ENCODE data around the gene DDX51. TPM values are rescaled to one million over a fixed set of nuclear protein-coding genes. Genes with fewer than 3 reads are reported as not detected.

Gene DDX51
- total RNA-seq, 3 donors from 2014 or later (not counting 1 experiment from before 2014, with no cell fraction given) = 39.5 to 55.9 (median 54.2) TPM

DNA sequence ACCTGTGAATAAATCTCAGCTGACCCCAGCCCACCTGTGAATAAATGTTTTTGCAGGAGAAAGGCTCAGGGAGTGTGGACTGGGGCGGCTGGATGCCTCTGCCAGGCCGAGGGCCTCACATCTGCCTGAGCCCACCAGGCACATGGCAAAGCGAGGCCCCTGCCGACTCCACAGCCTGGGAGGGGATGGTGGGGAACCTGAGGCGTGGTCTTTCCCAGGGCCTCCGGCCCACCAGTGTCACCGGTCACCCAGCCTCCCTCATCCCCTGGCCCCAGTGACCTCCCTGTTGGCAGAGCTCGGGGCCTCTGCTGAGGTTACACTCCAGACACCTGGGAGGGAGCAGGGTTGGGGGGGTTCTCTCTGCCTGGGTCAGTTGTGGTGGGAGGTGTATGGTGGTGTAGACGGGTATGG, 8.3 kb upstream of the DDX51 start:
- DNase-seq = peak in 1 of 2 donors; percentile 14
- Histone ChIP-seq H3K27me3 (ENCODE audit: control insufficient read depth, insufficient read depth, low read length) (no peaks in the 10 kb centered on the region), H3K4me3 (ENCODE audit: low read length) (no peak overlapping the region), H3K36me3 (ENCODE audit: control insufficient read depth, insufficient read depth, low read length) (peaks cover 24% of the 10 kb centered on the region), H3K27ac (ENCODE audit: low read length) (no peak overlapping the region), H3K9me3 (ENCODE audit: control insufficient read depth, insufficient read depth, low read length) (no peaks in the 10 kb centered on the region), H3K4me1 (ENCODE audit: control insufficient read depth, insufficient read depth, low read length) (peaks cover 10% of the 10 kb centered on the region)
- H3K36me3 Mint-ChIP-seq = no peaks in the 10 kb centered on the region
- H3K27me3 Mint-ChIP-seq (ENCODE audit: low read depth in 2 of 2) = no peaks in the 10 kb centered on the region
- H3K4me1 Mint-ChIP-seq = peaks cover 0 to 5% of the 10 kb centered on the region in 2 donors
- ATAC-seq = no peak
- H3K4me3 Mint-ChIP-seq = no peak overlapping the region
- 89% methylated on average over 9 of the region's 9 CpGs for WGBS (ENCODE audit: insufficient coverage)
- intact Hi-C loops (cut with micrococcal nuclease) = loop anchor here (5.0 to 10.0 kb wide), 2 partner anchors 35 to 372 kb away; no protein-coding TSS in a partner anchor
- TF ChIP-seq, protein P1, sequence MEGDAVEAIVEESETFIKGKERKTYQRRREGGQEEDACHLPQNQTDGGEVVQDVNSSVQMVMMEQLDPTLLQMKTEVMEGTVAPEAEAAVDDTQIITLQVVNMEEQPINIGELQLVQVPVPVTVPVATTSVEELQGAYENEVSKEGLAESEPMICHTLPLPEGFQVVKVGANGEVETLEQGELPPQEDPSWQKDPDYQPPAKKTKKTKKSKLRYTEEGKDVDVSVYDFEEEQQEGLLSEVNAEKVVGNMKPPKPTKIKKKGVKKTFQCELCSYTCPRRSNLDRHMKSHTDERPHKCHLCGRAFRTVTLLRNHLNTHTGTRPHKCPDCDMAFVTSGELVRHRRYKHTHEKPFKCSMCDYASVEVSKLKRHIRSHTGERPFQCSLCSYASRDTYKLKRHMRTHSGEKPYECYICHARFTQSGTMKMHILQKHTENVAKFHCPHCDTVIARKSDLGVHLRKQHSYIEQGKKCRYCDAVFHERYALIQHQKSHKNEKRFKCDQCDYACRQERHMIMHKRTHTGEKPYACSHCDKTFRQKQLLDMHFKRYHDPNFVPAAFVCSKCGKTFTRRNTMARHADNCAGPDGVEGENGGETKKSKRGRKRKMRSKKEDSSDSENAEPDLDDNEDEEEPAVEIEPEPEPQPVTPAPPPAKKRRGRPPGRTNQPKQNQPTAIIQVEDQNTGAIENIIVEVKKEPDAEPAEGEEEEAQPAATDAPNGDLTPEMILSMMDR (IDR thresholded peaks at IDR 0.05) = no peak
- no peaks in the 10 kb centered on the region for H3K9me3 Mint-ChIP-seq
- H3K27ac Mint-ChIP-seq = no peak overlapping the region

DNA sequence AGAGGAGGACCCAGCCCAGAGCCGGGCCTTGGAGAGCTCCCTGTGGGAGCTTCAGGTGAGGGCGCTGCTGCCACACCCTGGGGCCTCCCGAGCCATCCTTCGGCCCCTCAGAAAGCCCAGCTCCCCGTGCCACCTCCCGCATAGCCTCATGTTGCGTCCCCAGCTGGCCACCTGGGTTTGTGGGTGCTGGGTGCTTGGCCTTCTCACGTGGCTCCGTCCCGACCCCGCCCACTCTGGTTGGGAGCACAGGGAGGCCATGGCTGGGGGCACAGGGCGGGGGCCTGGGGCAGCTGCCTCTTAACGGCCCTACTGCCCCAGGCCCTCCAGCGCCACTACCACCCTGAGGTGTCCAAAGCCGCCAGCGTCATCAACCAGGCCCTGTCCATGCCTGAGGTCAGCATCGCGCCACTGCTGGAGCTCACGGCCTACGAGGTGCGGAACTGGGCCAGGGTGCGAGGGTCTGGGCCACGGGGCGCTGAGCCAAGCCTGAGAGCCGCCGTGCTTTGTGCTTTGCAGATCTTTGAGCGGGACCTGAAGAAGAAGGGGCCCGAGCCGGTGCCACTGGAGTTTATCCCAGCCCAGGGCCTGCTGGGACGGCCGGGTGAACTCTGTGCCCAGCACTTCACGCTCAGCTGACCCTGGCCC, 7.8 kb upstream of the DDX51 start:
- intact Hi-C loops (cut with micrococcal nuclease) = loop anchor here (5.0 to 10.0 kb wide), 2 partner anchors 35 to 373 kb away; no protein-coding TSS in a partner anchor
- TF ChIP-seq, protein P1 (IDR thresholded peaks at IDR 0.05) = no peak
- peak in 1 of 2 donors; percentile 9 for DNase-seq

GRCh38 chr12:132151145-132151765, 7.1 kb upstream of the DDX51 start:
- DNase-seq (no peak), ATAC-seq (no peak)
- WGBS (ENCODE audit: insufficient coverage) = 96% methylated on average over 36 of the region's 36 CpGs
- H3K27ac Mint-ChIP-seq = no peak overlapping the region
- Histone ChIP-seq H3K36me3 (ENCODE audit: control insufficient read depth, insufficient read depth, low read length) (peaks cover 20% of the 10 kb centered on the region), H3K9me3 (ENCODE audit: control insufficient read depth, insufficient read depth, low read length) (no peaks in the 10 kb centered on the region), H3K4me3 (ENCODE audit: low read length) (no peak overlapping the region), H3K27ac (ENCODE audit: low read length) (no peak overlapping the region), H3K27me3 (ENCODE audit: control insufficient read depth, insufficient read depth, low read length) (no peaks in the 10 kb centered on the region), H3K4me1 (ENCODE audit: control insufficient read depth, insufficient read depth, low read length) (peaks cover 10% of the 10 kb centered on the region)
- no peaks in the 10 kb centered on the region for H3K27me3 Mint-ChIP-seq (ENCODE audit: low read depth in 2 of 2)
- no peak overlapping the region for H3K4me3 Mint-ChIP-seq
- TF ChIP-seq, protein P1 (IDR thresholded peaks at IDR 0.05) = no peak
- no peaks in the 10 kb centered on the region for H3K36me3 Mint-ChIP-seq
- peaks cover 0 to 5% of the 10 kb centered on the region in 2 donors for H3K4me1 Mint-ChIP-seq
- intact Hi-C loops (cut with micrococcal nuclease) = loop anchor here (5.0 to 10.0 kb wide), 2 partner anchors 36 to 374 kb away; no protein-coding TSS in a partner anchor
- no peaks in the 10 kb centered on the region for H3K9me3 Mint-ChIP-seq

More for the DNA sequence above, 7.8 kb upstream of the DDX51 start:
- no peak overlapping the region for H3K27ac Mint-ChIP-seq
- no peaks in the 10 kb centered on the region for H3K36me3 Mint-ChIP-seq
- 91% methylated on average over 32 of the region's 32 CpGs for WGBS (ENCODE audit: insufficient coverage)
- Histone ChIP-seq H3K9me3 (ENCODE audit: control insufficient read depth, insufficient read depth, low read length) (no peaks in the 10 kb centered on the region), H3K27me3 (ENCODE audit: control insufficient read depth, insufficient read depth, low read length) (no peaks in the 10 kb centered on the region), H3K4me1 (ENCODE audit: control insufficient read depth, insufficient read depth, low read length) (peaks cover 10% of the 10 kb centered on the region), H3K36me3 (ENCODE audit: control insufficient read depth, insufficient read depth, low read length) (peaks cover 20% of the 10 kb centered on the region), H3K27ac (ENCODE audit: low read length) (no peak overlapping the region), H3K4me3 (ENCODE audit: low read length) (no peak overlapping the region)
- no peaks in the 10 kb centered on the region for H3K27me3 Mint-ChIP-seq (ENCODE audit: low read depth in 2 of 2)
- no peak overlapping the region for H3K4me3 Mint-ChIP-seq
- no peaks in the 10 kb centered on the region for H3K9me3 Mint-ChIP-seq
- H3K4me1 Mint-ChIP-seq = peaks cover 0 to 5% of the 10 kb centered on the region in 2 donors
- no peak for ATAC-seq
